HepG2 (cell line): ENCODE results near the gene PUDP.

Source experiments
- CREB1 ChIP-seq, 2 experiments: fragments of 450-650 bp in 1 of 2; IDR thresholded peaks; 2 replicates each; pipeline ENCODE4 v1.6.1; 2016 to 2017; ENCODE audit warnings: control low read depth in 1 of 2, mild to moderate bottlenecking in 1 of 2, missing compliant biosample characterization in 1 of 2, missing genetic modification characterization in 1 of 2
- E2F1 ChIP-seq: sonication (generic); formaldehyde crosslinking; IDR thresholded peaks from 2 replicates; pipeline ENCODE4 v1.5.0; 2020; ENCODE audit warnings: missing genetic modification reagents
- HCFC1 ChIP-seq: fragments of 150-350 bp; IDR thresholded peaks from 2 replicates; pipeline ENCODE4 v1.6.1; 2014; ENCODE audit warnings: low read depth, low read length
- U2AF1 ChIP-seq: fragments of 200-400 bp; formaldehyde crosslinking; optimal IDR thresholded peaks from 2 replicates; pipeline ENCODE3; 2017; ENCODE audit warnings: mild to moderate bottlenecking, low read depth, low read length
- ZBTB38 ChIP-seq: sonication (generic); formaldehyde crosslinking; IDR thresholded peaks from 2 replicates; pipeline ENCODE4 v1.5.1; 2020; ENCODE audit warnings: mild to moderate bottlenecking, missing genetic modification reagents
- ZBTB46 ChIP-seq: sonication (generic); formaldehyde crosslinking; IDR thresholded peaks from 2 replicates; pipeline ENCODE4 v1.4.0; 2020; ENCODE audit warnings: mild to moderate bottlenecking, missing genetic modification reagents, borderline replicate concordance
- ZNF281 ChIP-seq: sonication (generic); formaldehyde crosslinking; IDR thresholded peaks from 2 replicates; pipeline ENCODE4 v1.4.0; 2020; ENCODE audit warnings: missing genetic modification reagents, borderline replicate concordance

- TF ChIP-seq ZNF281 (CRISPR knock-in tag) (no peak), HCFC1 (no peak), U2AF1 (no peak), ZBTB46 (CRISPR knock-in tag) (no peak), CREB1 (IDR thresholded peaks at IDR 0.05) (no peak), CREB1 (CRISPR knock-in tag; IDR thresholded peaks at IDR 0.05) (no peak), ZBTB38 (CRISPR knock-in tag) (no peak), E2F1 (CRISPR knock-in tag) (no peak)
Measured at GRCh38 chrX:7024850-7025249, 123.1 kb downstream of the PUDP start.
